ENCODE measurements around the gene IQCE.

IQCE gene

DNA sequence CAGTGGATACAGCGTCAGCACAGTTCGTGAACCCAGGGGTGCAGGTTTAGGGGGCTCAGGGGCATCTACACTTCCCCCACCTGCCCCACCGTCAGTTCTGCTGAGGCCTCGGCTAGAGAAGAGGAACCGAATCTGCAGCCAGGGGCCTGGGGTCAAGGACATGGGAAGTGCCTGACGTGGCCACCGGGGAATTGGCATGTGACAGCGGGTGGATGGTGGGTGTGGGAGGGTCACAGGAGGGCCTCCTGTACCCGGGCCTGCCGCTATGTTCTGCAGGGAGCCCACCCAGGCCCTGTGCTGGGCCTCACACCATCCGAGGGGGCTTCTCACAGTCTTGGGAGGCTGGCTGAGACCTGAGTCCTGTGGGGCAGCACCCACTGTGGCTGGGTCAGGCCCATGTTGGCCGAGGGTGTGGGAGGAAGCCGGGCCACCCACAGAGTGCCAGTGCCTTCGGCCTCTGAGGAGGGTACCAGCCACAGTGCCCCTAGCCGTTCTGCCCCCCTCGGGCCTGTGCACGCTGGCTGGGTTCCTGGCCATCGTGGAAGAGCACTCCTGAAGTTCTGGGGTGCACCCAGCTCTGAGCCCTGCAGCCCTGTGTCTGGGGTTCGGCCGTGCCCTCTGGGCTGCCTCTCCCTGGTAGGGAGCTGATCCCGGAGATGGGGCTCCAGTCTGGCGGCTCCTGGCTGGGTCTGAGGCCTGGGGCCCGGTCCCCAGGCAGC, 78.9 kb downstream of the IQCE start:
- peak overlapping the region in 1 of 2 experiments; percentile 9 for H3K14ac ChIP-seq (ENCODE audit: low read length in 2 of 2)
- peak overlapping the region; percentile 79 for H2BK5ac ChIP-seq (ENCODE audit: low read depth, low read length, poor library complexity, severe bottlenecking)
- H3K23ac ChIP-seq (ENCODE audit: low read length in 2 of 2), result peak overlapping the region in 1 of 2 experiments; percentile 34
- peak overlapping the region; percentile 41 for H2AK5ac ChIP-seq (ENCODE audit: low read length, severe bottlenecking)
- peak overlapping the region in 1 of 2 experiments; percentile 63 for H3K18ac ChIP-seq (ENCODE audit: low read depth in 1 of 2, low read length in 2 of 2)
- H3K27me3 ChIP-seq (ENCODE audit: control insufficient read depth in 1 of 2, insufficient read depth in 1 of 2, low read length in 2 of 2), result no peaks in the 10 kb centered on the region
- H3K9me3 ChIP-seq (ENCODE audit: control insufficient read depth, low read length), result no peaks in the 10 kb centered on the region
- no peak overlapping the region for H4K8ac ChIP-seq (ENCODE audit: low read length)
- H3K79me1 ChIP-seq (replicated peaks; ENCODE audit: low read length, poor library complexity, severe bottlenecking), result no peaks in the 10 kb centered on the region
- peak overlapping the region in 1 of 2 experiments; percentile 29 for H2BK12ac ChIP-seq (ENCODE audit: low read length in 2 of 2)
- H3K27ac ChIP-seq (ENCODE audit: low read length, poor library complexity, severe bottlenecking), result peak overlapping the region; percentile 99
- H3K4me3 ChIP-seq (ENCODE audit: insufficient read depth in 1 of 2, low read depth in 1 of 2, low read length in 2 of 2), result peak overlapping the region in 1 of 2 experiments; percentile 41
- peak overlapping the region; percentile 40 for H3K4me2 ChIP-seq (ENCODE audit: low read length, poor library complexity, severe bottlenecking)
- peaks cover 80% of the 10 kb centered on the region for H3K4me1 ChIP-seq (ENCODE audit: control insufficient read depth, insufficient read depth, low read depth, low read length)
- no peak overlapping the region for H2BK15ac ChIP-seq (ENCODE audit: low read depth, poor library complexity, severe bottlenecking)
- H3K9ac ChIP-seq (ENCODE audit: low read length), result peak overlapping the region; percentile 61
- no peak overlapping the region for H4K91ac ChIP-seq (ENCODE audit: low read length)
- no peak overlapping the region for H2BK120ac ChIP-seq (ENCODE audit: low read depth, low read length)
- no peak for DNase-seq
- WGBS, result 89% methylated on average over 23 of the region's 23 CpGs
- peaks cover 4 to 57% of the 10 kb centered on the region in 2 experiments for H3K36me3 ChIP-seq (ENCODE audit: control insufficient read depth in 1 of 2, insufficient read depth in 2 of 2, low read depth in 1 of 2, low read length in 2 of 2)
- no peak overlapping the region for H2AFZ ChIP-seq (ENCODE audit: low read depth, low read length)
- no peak overlapping the region for H3K4ac ChIP-seq (ENCODE audit: low read depth in 1 of 2, low read length in 2 of 2)

DNA sequence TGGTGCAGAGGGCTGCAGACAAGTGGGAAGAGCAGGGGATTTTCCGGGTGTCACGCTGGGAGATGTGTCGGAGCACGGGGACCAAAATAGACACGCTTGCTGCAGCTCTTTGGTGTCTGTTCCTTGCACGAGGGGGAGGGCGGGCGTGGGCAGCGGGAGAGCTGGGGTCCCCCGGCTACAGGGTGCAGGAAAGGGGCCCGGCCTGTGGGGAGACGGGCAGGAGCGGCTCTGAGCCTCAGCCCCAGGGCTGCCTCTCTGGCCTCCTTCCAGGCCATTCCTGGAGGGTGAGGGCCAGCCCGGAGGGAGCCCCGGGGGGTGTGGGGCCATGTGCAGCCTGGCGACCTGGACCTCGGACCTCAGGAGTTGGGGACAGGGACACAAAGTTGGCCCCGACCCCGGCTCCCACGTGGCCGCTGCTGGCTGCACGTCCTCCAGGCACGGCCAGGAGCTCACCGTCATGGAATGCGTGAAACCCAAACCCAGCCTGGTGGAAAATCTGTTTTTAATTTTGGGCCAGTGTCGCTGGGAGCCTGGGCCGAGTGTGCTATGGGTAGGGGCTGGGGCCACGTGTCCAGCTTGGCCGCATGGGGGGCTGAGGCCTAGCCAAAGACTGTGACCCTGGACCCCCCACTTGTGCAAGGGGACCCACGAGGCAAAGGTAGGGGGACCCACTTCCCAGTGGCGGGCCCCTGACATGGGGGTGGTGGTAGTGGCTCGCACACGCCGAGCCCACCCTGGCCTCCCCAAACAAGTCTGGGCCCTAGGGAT, 79.6 kb downstream of the IQCE start:
- peaks cover 84% of the 10 kb centered on the region for H3K4me1 ChIP-seq (ENCODE audit: control insufficient read depth, insufficient read depth, low read depth, low read length)
- H3K4me3 ChIP-seq (ENCODE audit: insufficient read depth in 1 of 2, low read depth in 1 of 2, low read length in 2 of 2), result peak overlapping the region in 1 of 2 experiments; percentile 41
- peak overlapping the region; percentile 61 for H3K9ac ChIP-seq (ENCODE audit: low read length)
- DNase-seq, result peak; percentile 38
- H2BK5ac ChIP-seq (ENCODE audit: low read depth, low read length, poor library complexity, severe bottlenecking), result peak overlapping the region; percentile 79
- H3K27me3 ChIP-seq (ENCODE audit: control insufficient read depth in 1 of 2, insufficient read depth in 1 of 2, low read length in 2 of 2), result no peaks in the 10 kb centered on the region
- peaks cover 4 to 59% of the 10 kb centered on the region in 2 experiments for H3K36me3 ChIP-seq (ENCODE audit: control insufficient read depth in 1 of 2, insufficient read depth in 2 of 2, low read depth in 1 of 2, low read length in 2 of 2)
- no peak overlapping the region for H3K14ac ChIP-seq (ENCODE audit: low read length in 2 of 2)
- H4K8ac ChIP-seq (ENCODE audit: low read length), result no peak overlapping the region
- no peak overlapping the region for H2AFZ ChIP-seq (ENCODE audit: low read depth, low read length)
- no peak overlapping the region for H2BK120ac ChIP-seq (ENCODE audit: low read depth, low read length)
- H2AK5ac ChIP-seq (ENCODE audit: low read length, severe bottlenecking), result peak overlapping the region; percentile 92
- no peaks in the 10 kb centered on the region for H3K79me1 ChIP-seq (replicated peaks; ENCODE audit: low read length, poor library complexity, severe bottlenecking)
- peak overlapping the region in 1 of 2 experiments; percentile 37 for H2BK12ac ChIP-seq (ENCODE audit: low read length in 2 of 2)
- 89% methylated on average over 34 of the region's 34 CpGs for WGBS
- peak overlapping the region in 1 of 2 experiments; percentile 21 for H3K18ac ChIP-seq (ENCODE audit: low read depth in 1 of 2, low read length in 2 of 2)
- H3K4me2 ChIP-seq (ENCODE audit: low read length, poor library complexity, severe bottlenecking), result peak overlapping the region; percentile 40
- no peaks in the 10 kb centered on the region for H3K9me3 ChIP-seq (ENCODE audit: control insufficient read depth, low read length)
- H3K23ac ChIP-seq (ENCODE audit: low read length in 2 of 2), result no peak overlapping the region
- peak overlapping the region; percentile 99 for H3K27ac ChIP-seq (ENCODE audit: low read length, poor library complexity, severe bottlenecking)
- H2BK15ac ChIP-seq (ENCODE audit: low read depth, poor library complexity, severe bottlenecking), result no peak overlapping the region
- H4K91ac ChIP-seq (ENCODE audit: low read length), result no peak overlapping the region
- H3K4ac ChIP-seq (ENCODE audit: low read depth in 1 of 2, low read length in 2 of 2), result peak overlapping the region in 1 of 2 experiments; percentile 2

DNA sequence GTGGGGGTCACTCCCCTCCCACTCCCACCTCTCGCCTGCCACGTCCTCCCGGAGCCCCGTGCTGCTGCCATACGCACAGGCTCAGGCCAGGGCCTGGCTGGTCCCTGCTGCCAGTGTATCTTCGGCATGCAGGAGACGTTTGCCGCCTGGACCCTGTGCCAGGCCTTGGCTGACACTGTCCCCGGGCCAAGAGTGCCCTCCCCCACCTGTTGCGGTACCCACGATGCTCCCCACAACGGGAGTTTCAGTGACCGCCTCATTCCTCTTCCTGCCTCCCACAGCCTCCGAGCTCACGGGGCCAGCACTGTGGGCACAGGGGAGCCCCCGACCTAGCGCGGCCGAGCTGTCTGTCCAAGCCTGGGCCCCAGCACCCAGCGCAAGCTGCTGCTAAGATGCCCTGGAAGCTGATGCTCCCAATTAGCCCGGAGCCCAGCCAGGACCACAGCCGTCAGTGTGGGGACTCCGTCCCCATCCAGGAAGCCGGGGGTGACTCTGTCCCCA, 80.5 kb downstream of the IQCE start:
- Histone ChIP-seq H2BK5ac (ENCODE audit: low read depth, low read length, poor library complexity, severe bottlenecking) (peak overlapping the region; percentile 79), H2BK12ac (ENCODE audit: low read length in 2 of 2) (no peak overlapping the region), H3K27ac (ENCODE audit: low read length, poor library complexity, severe bottlenecking) (peak overlapping the region; percentile 99), H3K4me1 (ENCODE audit: control insufficient read depth, insufficient read depth, low read depth, low read length) (peaks cover 87% of the 10 kb centered on the region), H2AK5ac (ENCODE audit: low read length, severe bottlenecking) (peak overlapping the region; percentile 92), H3K9me3 (ENCODE audit: control insufficient read depth, low read length) (no peaks in the 10 kb centered on the region), H3K36me3 (ENCODE audit: control insufficient read depth in 1 of 2, insufficient read depth in 2 of 2, low read depth in 1 of 2, low read length in 2 of 2) (peaks cover 4 to 66% of the 10 kb centered on the region in 2 experiments), H4K91ac (ENCODE audit: low read length) (no peak overlapping the region), H3K79me1 (replicated peaks; ENCODE audit: low read length, poor library complexity, severe bottlenecking) (no peaks in the 10 kb centered on the region), H2AFZ (ENCODE audit: low read depth, low read length) (no peak overlapping the region), H3K27me3 (ENCODE audit: control insufficient read depth in 1 of 2, insufficient read depth in 1 of 2, low read length in 2 of 2) (no peaks in the 10 kb centered on the region), H4K8ac (ENCODE audit: low read length) (no peak overlapping the region), H3K4me2 (ENCODE audit: low read length, poor library complexity, severe bottlenecking) (no peak overlapping the region), H2BK120ac (ENCODE audit: low read depth, low read length) (no peak overlapping the region), H3K4me3 (ENCODE audit: insufficient read depth in 1 of 2, low read depth in 1 of 2, low read length in 2 of 2) (no peak overlapping the region), H2BK15ac (ENCODE audit: low read depth, poor library complexity, severe bottlenecking) (no peak overlapping the region), H3K14ac (ENCODE audit: low read length in 2 of 2) (no peak overlapping the region), H3K23ac (ENCODE audit: low read length in 2 of 2) (no peak overlapping the region), H3K9ac (ENCODE audit: low read length) (peak overlapping the region; percentile 61), H3K18ac (ENCODE audit: low read depth in 1 of 2, low read length in 2 of 2) (peak overlapping the region in 1 of 2 experiments; percentile 9), H3K4ac (ENCODE audit: low read depth in 1 of 2, low read length in 2 of 2) (no peak overlapping the region)
- 96% methylated on average over 24 of the region's 24 CpGs for WGBS
- no peak for DNase-seq
